HG02571 (cell line): Measurements from ENCODE around the gene CDH18.

ENCODE experiments used
- ATAC-seq: cut with Tn5 transposase; IDR thresholded peaks from one replicate; pipeline ENCODE4 v1.9.1; 2021; ENCODE audit warnings: mild to moderate bottlenecking, moderate library complexity; ENCODE audit not compliant: unreplicated experiment

CDH18 gene

DNA sequence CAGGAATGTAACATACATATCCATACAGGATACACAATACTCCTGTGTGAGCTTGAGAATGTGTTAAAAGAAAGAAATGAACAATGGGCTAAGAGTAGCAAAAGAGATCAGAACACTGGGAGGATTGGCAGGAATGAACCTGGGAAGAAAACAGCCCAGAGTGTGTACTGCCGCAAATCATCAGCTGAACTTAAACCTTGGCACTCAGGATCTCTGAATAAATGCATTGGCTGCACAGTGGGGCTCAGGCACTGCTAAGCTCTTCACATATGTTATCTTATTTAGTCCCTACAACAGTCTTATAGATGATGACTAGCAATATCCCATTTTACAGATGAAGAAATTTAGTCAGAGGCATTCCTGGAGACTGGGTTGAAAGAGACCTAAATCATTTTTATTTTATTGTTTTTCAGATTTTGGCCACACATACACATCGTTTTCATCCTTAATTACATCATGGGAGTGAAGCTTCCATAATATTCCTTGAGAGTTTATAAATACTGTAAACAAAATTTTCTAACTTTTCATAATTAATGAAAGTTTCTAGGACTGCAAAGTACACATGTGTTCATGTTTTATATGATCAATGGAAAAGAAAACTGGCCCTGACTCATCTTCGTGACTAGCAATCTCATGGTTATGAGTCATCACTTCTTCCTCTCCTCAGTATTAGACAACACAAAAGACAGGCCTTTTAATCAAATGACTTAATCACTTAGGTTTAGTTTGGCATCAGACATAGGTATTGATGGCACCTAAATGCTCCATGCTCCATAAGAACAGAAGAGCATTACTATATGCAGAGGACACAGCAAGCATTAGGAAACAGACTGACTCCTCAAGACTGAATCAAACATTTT lies 59.2 kb downstream of the CDH18 start:
- ATAC-seq: no peak

DNA sequence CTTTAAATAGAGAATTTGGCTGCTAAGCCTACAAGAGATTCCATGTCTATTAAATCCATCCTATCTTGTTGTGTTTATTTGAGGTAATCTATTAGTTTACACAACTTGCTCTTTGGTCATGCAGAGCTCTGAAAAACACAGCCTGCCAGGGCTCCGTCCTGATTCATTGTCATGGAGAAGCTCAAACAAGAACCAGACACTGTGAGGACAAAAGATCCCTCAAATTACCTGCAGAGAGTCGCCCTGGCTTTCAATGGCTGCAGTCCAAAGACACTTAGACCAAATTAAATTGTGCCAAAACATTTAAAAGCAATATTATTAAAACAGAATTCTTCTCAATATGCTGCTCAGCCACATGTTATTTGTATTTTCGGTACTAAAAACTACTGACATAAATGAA lies 60.1 kb downstream of the CDH18 start:
- ATAC-seq: no peak

DNA sequence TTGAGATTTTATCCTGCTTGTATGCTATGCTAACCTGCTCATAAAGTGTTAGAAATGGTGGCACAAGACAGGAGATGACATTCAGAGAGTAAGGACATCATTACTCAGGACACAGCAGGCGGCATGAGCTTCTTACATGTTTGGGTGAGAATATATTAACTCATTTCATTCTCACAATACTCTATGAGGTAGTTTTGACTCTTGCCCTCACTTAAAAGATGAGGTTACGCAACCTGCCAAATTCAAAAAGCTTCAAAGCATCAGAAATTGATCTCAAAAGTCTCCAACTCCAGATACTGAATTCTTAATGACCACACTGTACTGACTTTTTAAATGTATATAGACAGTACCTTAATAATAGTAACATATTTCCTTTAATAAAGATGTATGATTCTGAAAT lies 60.8 kb downstream of the CDH18 start:
- ATAC-seq: no peak

DNA sequence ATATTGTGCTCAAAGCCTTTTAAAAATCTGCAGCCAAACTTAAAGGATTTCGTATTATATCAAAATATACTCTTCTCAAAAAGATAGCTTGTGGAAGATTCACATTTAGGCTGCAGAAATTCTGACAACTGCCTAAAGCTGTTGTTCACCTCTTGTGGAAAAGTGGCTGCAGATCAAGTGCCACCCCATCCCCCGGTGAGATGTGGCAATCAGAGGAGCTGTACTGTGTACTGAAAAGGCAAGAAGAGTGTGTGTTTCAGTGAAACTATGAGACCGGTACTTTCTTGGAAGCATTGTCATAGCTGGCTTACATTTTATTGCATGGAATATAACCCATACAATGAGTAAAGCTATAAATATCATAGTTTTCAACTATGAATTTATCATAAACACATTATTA lies 64.3 kb downstream of the CDH18 start:
- no peak for ATAC-seq

DNA sequence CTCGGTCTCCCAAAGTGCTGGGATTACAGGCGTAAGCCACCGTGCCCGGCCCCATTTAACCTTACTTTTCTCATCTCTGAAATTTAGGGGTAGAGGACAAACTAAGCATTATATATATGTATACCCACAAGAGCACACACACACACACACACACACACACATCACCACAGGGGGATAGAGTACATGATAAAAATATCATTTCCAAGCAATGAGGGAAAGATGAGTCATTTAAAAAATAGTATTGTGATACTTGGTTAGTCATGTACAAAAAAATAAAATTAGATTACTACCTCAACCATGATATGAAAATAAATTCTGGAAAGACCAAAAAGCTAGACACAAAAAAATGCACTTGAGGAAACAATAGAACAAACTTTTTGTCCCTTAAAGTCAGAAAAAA lies 67.2 kb downstream of the CDH18 start:
- no peak for ATAC-seq

DNA sequence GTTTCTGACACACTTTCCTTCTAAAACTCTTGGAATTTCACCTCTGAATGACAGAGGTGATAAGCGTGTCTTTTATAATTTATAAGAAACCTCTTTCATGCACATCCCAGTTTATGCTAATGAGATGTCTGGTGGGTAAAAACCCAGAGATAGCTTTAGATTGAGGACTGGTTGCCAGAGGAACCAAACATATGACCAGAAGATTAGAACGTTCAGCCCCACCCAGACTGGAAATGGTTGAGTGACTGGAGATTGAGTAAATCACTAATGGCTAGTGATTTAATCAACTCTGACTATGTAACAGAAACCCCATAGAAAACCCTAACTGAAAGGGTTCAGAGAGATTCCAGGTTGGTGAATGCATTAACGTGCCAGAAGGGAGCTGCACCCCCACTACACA lies 69.2 kb downstream of the CDH18 start:
- no peak for ATAC-seq

DNA sequence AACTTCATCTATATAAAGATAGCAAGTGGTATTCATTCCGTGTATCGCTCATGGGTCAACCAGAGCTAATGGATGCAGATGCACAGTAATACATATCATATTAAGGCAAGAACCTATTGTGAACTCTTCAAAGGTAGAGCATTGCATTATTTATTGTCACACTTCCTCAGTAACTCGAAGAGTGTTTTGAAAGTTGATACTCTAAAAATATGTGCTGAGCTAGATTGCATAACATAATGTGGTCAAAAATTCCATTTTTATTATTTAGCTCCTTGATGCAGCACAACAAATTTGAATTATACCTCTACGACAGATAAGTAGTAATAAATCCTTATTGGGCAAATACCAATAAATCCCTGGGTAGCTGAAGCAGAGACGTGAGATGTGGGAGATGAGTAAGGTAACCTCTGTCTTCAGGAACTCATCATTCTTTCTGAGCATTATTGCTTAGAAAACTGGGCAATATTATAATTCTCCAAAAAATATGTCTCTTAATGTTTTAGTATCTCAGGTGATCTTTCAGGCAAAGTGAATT lies 70.3 kb downstream of the CDH18 start:
- ATAC-seq: no peak

DNA sequence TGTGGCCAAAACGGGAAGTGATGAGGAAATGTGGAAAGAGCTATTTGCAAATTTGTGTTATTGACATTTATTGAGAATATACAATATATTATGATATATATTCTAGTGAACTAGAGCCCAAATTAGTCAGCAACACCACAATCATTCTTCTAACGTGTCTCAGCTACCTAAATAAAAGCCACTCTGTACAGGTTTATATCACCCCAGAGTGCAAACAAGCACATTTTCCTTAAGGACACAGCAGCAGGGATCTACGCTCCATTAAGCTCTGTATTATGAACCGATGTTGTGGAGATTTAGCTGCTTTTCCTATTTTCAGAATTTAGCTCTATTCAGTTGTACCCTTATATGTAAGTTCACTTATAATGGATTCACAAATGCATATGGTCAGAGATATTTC lies 77.9 kb downstream of the CDH18 start:
- no peak for ATAC-seq

DNA sequence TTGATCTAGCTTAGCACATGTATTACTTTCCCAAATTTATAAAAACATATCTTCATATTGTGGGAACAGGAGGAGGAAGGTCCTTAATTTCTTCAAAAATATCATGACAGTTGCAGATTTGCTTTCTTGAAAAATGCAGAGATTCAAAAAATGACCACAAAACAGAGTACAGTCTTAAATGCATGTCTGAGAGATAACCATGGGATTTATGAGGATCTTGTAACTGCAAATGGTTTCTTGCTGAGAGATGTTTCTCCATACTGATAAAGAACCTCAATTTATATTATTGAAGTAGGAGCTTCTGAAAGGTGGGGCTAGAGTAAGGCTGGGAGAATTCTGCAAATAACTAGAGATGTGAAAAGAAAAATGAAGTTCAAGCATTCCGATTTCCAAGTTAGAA lies 83.2 kb downstream of the CDH18 start:
- ATAC-seq: no peak

DNA sequence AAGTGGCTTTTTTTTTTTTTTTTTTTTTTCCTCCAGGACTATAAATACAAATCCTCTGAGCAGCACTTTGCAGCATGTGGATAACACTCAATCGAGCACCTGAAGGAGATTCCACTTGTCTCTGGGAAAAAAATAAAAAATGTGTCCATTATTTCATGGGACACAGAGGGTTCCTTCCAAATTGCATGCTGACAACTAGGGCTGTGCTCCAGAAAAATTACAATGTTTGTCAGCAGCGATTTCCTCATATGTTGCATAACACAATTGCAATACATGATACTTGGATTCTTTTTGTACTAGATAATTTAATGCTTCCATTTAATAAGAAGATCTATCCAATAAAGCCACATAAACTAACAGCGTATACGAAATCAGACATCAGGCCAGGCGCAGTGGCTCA lies 84.4 kb downstream of the CDH18 start:
- ATAC-seq: no peak

DNA sequence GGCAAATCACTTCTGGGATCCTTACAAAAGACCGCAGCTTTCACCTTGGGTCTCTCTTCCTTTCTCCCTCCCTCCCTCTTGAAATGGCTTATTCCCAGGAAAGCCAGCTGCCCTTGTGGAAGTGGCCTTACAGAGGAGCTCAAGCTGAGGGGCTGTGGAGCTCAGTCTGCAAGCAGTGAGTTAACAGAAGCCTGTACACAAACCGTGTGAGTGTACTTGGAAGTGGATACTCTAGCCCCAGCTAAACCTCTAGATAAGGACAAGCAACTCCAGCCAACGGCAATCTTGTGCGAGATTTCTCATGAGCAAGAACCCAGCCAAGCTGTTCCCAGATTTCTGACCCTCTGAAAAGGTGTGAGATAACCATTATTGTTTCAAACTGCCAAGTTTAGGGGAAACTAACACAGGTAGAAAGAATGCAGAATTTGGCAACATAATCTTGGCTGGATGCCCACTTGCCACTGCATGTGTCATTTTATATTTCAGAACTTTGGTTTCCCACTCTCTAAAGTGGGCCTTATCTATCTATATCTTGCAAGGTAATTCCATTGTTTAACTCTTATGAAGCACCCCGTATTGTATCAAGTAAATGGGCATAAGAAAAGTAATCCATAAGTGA lies 85.6 kb downstream of the CDH18 start:
- ATAC-seq: no peak

DNA sequence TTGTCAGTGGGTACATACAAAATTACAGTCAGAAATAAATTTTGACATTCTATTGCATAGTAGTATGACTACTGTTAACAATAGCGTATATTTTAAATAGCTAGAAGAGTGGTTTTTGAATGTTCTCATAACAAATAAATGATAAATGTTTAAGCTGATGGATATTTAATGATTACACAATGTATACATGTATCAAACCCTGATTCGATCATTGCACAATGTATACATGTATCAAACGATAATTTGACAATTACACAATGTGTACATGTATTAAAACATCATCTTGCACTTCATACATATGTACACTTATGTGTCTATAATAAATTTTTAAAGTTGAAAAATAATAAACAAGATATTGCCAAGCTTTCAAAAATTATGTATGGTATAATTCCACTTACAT lies 87.7 kb downstream of the CDH18 start:
- ATAC-seq: no peak

DNA sequence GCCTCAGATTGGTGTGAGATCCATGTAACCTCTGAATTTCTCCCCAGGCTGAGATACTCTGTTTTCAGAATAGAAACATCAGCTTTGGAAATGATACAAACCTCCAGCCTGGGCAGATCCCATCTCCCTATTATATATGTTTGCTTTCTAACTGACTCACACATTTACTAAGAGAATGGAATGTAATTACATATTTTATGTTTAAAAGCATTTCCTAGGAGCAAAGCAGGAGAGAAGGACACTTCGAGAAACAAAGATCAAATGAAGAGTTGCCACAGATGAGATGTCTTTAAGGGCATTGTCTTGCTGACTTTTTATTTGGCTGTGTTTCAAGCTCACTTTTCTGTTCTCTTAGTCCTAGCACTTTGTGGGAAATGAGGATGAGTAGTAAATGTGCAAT lies 96.3 kb downstream of the CDH18 start:
- ATAC-seq: no peak

DNA sequence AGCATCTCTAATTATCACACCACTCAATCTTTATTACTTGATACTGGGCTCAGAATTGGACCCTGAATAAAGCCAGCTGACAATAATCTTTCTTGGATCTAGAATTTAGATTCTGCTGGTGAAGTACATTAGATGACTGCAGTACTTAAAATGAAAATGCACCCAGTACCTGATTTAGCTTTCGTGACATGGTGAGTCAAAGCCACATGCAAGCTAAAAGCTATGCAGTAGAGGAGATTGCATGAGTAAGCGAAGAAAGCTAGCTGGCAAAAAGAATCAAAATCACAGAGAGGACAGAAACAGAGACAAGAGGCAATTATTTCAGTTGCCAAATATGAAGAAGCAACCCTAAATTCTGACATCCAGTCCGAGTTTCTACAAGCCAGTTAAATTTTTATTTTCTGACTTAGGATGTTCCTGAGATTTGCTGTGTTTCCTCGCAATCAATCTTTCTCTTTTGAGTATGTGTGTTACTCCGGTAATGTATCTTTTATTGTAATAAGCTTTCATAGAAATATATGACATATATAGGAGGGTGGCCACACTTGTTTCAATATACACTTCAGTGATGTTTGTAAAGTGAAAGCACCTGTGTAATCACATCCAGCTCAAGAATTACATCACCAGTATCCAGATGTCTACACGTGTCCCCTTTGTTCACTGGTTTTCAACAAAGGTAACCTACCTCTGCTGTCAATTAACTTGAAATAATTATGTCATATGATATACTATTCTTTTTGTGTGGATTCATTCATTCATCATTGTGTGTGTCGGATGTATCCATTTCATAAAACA lies 101.7 kb downstream of the CDH18 start:
- no peak for ATAC-seq

DNA sequence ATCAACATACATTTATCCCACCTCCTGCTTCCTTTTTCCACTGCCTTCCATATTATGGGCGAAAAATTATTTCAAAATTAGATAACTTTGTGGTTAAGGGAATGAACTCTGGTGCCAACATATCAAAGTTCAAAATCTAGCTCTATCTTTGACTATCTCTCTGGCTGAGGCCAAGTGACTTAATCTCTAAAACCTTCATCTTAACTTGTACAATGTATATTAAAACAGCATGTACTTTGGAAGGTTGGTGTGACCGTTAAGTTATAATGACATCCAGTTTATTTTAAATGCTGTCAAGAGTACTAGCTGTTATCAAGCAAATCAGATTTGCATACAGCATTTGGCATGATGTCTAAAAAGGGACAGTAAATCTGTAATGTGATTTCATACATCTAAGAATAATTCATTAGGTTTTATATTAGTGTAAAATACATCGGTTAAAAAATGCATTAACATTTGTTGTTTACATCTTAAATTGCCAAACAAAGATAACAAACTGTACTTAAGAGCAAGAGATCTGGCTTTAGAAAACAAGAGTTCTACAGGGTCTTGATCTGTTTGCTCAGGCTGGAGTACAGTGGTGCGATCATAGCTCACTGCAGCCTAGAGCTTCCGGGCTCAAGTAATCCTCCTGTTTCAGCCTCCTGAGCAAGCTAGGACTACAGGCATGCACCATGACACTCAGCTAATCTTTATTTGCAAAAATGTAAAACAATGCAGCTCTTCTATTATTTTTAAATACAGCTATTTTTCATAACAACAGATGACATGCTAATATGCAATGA lies 102.8 kb downstream of the CDH18 start:
- ATAC-seq: no peak

DNA sequence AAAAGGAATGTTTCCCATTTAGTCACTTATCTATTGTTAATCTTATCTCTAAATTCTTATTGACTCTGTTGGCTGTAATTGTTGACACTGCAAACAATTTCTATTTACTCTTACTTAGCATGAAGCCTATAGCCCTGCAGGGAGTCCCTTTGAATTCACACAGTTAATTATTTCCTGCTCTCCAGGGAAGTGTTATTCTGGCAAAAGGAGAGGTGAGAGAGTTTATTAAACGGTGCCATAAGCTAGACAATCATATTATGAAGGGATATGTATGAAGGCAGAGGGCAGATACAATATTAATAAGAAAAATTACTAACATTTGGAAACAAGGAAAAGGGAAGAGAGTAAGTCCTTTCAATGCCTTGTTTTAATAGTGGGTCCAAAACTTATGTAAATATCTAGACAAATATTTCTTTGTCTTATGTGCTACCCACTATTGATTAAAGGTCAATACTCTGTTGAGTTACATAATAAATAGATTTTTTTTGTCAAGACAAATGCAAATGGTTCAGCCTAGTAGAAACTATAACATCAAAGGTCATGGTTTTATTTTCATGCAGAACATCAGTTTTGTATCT lies 107.1 kb downstream of the CDH18 start:
- no peak for ATAC-seq

DNA sequence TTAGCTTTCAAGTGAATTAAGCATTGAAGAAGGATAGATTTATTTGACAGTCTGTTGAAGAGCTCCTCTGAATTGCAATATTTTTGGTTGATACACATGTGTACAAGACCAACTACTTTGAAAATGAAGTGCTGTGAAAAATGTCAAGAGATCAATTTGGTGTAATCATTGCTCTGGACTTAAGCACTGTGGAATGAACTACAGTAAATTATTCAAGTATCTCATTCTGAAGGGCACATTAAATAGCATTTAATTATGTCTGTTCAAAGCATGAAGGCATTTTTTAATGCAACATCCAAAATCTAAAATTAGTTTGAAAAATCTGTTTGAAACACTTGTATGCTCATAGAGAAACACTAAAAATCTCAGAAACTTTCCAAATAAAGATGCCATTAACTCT lies 107.5 kb downstream of the CDH18 start:
- ATAC-seq: no peak

DNA sequence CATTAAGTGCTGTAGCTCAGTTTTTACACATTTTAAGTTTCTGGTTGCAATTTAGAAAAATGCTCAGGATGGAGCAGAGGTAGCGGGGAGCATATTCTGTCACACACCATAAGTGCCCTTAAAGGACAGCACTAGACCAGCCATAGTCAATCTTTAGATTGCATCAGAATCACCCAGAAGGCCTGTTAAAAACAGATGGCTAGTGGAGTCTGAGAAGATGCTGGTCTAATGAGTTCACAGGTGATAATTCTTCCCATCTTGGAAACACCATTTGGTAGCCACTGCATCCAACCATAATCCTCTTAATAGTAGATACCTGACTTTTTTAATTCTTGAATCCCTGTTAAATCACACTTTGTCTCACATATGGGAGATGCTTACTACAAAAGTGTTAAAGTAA lies 113.2 kb downstream of the CDH18 start:
- ATAC-seq: no peak

DNA sequence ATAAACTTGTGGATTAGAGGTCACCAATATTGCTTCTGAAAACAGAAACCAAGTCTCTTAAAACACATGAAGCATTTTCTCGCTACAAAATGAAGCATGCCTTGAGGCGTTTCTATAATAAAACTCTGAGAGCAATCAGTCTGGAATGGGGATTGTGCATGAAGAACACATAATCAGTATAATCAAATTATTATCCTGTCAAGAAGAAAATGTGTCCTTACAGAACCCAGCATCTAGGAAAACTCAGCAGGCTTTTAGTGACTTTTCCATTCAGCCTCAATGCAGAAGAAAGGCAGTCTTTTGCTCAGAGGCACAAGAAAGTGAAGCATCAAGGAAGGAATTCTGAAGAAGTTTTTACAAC lies 121.9 kb downstream of the CDH18 start:
- ATAC-seq: no peak

DNA sequence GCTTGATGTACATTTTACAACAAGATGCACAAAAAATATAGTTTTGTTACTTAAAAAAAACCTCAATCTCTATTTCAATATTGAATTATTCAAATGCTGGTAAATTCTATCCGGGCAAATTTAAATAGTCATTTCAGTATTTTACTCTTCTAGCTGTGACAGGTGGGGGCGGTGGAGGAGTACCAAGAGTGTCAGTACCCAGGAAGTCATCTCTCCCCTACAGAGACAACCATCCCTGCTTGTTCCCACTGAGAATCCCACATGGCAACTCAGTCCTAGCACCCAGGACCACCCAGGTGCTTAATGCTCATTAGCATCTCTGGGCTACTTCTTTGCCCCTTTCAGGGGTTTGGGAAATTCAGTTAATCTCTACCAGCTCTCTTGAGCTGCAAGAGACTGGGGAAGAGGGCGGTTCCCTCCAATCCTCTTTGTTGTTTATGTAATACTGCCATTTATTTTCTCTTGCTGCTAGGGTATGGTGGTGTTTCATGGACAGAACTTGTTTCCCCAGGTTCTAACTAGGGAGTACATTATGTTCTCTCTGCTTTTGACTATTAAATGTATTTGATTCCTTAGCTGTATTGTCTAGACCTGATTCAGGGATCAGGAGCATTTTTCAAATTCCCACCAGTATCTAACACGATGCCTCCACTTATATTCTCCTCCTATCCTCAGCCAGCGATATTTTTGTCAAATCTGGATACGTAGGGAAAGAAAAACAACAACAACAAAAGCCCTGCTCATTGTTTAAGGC lies 122.5 kb downstream of the CDH18 start:
- ATAC-seq: no peak
